Ovary (tissue), 9 donors: Measurements from ENCODE around the gene SLC9B2. TPM values are rescaled to one million over a fixed set of nuclear protein-coding genes. Genes with fewer than 3 reads are reported as not detected.

ENCODE experiments used
- DNase-seq, 5 donors: peaks; one replicate each; pipeline ENCODE4 v3.0.0-alpha.2; 2019 to 2020
- H3K27ac ChIP-seq, 2 donors: fragments of 200-600 bp; one replicate each; pipeline versions ENCODE4 v1.5.1 to v1.8.0; 2019 to 2022
- H3K27me3 ChIP-seq: fragments of 200-600 bp; one replicate; pipeline ENCODE4 v1.8.0; 2022
- H3K36me3 ChIP-seq: fragments of 200-600 bp; sonication (generic); one replicate; pipeline ENCODE4 v1.5.1; 2019
- H3K4me1 ChIP-seq: one replicate; pipeline ENCODE4 v1.8.1; 2013; ENCODE audit warnings: mild to moderate bottlenecking, moderate library complexity; ENCODE audit not compliant: insufficient read depth
- H3K4me3 ChIP-seq: fragments of 200-600 bp; sonication (generic); one replicate; pipeline ENCODE4 v1.5.1; 2017
- H3K9me3 ChIP-seq, 2 donors: fragments of 200-600 bp in 1 of 2; sonication (generic) in 1 of 2; one replicate each; pipeline versions ENCODE4 v1.5.1 to v1.8.1; 2013 to 2019; ENCODE audit warnings: mild to moderate bottlenecking in 1 of 2, moderate library complexity in 1 of 2
- EP300 ChIP-seq: sonication (generic); formaldehyde crosslinking; IDR thresholded peaks from one replicate; pipeline ENCODE4 v1.6.1; 2017; ENCODE audit warnings: antibody characterized with exemption
- POLR2A ChIP-seq: fragments of 450-650 bp; IDR thresholded peaks from one replicate; pipeline ENCODE4 v1.6.1; 2017; ENCODE audit warnings: antibody characterized with exemption, mild to moderate bottlenecking, moderate library complexity
- WGBS, 3 donors: extraction: QIAGEN DNeasy Blood & Tissue Kit in 1 of 3; methylation state at CpG; one replicate each; pipeline versions ENCODE4 v1.1.5 to v1.1.7; 2013 to 2017; 5-methylcytosine and 5-hydroxymethylcytosine counted together
- intact Hi-C, 4 donors: fragments of 100-400 bp; cut with DNase I; formaldehyde crosslinking; loops; one replicate each; pipeline versions ENCODE4 v1.11.0 to v1.15.1; 2022 to 2023
- polyA plus RNA-seq, 2 donors: library from polyadenylated mRNA; stranded (reverse); fragments of 200-250 nt in 1 of 2; fragments of 350-450 nt in 1 of 2; fragmentation: Illumina TruSeq in 1 of 2; extraction: RNeasy Lipid Tissue Mini Kit (QIAGEN cat#74804) in 1 of 2; gene quantifications; one replicate each; pipeline ENCODE4 v1.2.3, GENCODE V29; 2013 to 2014
- total RNA-seq, 7 donors: library from RNA; depleted of rRNA in 2 of 7; stranded (reverse); fragments of >200 nt in 2 of 7; fragmentation: NEBNext Ultra II Directional in 3 of 7; extraction: Animal tissue kit (Norgen Biotek cat#: 25700) in 3 of 7; gene quantifications; one replicate each; pipeline versions ENCODE4 v1.1.0 to v1.2.4, GENCODE V29; 2016 to 2023
- TF ChIP-seq, protein P1 (sequence below), 3 donors: fragments of 450-650 bp in 2 of 3; fragments of 200-600 bp in 1 of 3; IDR thresholded peaks; one replicate each; pipeline versions ENCODE4 v1.5.1 to v1.8.0; 2016 to 2022; ENCODE audit warnings: antibody characterized with exemption in 3 of 3, mild to moderate bottlenecking in 1 of 3
- donor health status: DM: no; HTN: no; CAD: no; lungs with moderate emphysema.
- donor health status: DM: no; HTN: no; CAD: no.
- donor health status: Bipolar disorder and iron deficiency.
- donor health status: DM: yes; HTN: yes; CAD: no.
- donor health status: DM: no; HTN: no; CAD: no.
- donor health status: DM: yes; HTN: yes; CAD: no.

SLC9B2 gene
- total and polyA plus RNA-seq, 9 donors, result 11.0 to 19.2 (median 17.0) TPM

DNA sequence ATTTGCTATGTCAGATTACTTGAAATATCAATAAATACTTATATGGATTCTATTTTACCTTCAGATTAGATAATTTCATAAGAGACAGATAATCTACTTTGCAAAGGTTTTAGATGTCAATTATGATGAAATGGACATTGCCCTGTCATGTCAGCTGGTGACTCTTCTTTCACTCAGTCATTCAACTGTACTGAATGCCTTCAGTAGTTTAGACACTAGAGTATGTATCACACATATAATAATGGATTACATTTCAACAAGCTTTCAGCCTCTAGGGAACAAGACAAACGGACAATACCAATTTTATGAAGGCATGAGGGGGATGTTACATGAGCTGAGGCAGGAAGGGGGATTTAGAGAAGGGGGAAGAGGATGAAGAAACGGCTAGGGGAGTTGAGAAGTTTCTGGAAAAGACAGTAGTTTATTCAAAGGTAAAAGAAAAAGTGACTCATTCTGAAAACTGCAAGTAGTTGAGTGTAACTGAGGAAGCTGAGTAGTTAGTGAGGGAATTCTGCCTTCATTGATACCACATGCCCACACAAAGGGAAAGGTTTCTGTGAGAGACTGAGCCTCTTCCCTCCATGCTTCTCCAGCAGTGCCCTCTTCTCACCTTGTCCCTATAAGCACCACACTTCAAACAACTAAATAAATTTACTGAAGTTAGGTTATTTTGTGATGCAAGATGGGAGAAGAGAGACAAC, 25.7 kb downstream of the SLC9B2 start:
- H3K36me3 ChIP-seq, result no peaks in the 10 kb centered on the region
- H3K27me3 ChIP-seq, result no peaks in the 10 kb centered on the region
- WGBS, 3 donors, result 54 to 60% (median 57%) methylated on average over 2 of the region's 2 CpGs
- H3K9me3 ChIP-seq, result no peaks in the 10 kb centered on the region
- intact Hi-C loops, result no loop called here
- H3K4me1 ChIP-seq, result no peaks in the 10 kb centered on the region
- TF ChIP-seq, protein P1, sequence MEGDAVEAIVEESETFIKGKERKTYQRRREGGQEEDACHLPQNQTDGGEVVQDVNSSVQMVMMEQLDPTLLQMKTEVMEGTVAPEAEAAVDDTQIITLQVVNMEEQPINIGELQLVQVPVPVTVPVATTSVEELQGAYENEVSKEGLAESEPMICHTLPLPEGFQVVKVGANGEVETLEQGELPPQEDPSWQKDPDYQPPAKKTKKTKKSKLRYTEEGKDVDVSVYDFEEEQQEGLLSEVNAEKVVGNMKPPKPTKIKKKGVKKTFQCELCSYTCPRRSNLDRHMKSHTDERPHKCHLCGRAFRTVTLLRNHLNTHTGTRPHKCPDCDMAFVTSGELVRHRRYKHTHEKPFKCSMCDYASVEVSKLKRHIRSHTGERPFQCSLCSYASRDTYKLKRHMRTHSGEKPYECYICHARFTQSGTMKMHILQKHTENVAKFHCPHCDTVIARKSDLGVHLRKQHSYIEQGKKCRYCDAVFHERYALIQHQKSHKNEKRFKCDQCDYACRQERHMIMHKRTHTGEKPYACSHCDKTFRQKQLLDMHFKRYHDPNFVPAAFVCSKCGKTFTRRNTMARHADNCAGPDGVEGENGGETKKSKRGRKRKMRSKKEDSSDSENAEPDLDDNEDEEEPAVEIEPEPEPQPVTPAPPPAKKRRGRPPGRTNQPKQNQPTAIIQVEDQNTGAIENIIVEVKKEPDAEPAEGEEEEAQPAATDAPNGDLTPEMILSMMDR (IDR thresholded peaks at IDR 0.05), result no peak
- TF ChIP-seq EP300 (no peak), POLR2A (no peak)
- H3K4me3 ChIP-seq, result no peak overlapping the region
- no peak overlapping the region for H3K27ac ChIP-seq
- DNase-seq, result no peak

DNA sequence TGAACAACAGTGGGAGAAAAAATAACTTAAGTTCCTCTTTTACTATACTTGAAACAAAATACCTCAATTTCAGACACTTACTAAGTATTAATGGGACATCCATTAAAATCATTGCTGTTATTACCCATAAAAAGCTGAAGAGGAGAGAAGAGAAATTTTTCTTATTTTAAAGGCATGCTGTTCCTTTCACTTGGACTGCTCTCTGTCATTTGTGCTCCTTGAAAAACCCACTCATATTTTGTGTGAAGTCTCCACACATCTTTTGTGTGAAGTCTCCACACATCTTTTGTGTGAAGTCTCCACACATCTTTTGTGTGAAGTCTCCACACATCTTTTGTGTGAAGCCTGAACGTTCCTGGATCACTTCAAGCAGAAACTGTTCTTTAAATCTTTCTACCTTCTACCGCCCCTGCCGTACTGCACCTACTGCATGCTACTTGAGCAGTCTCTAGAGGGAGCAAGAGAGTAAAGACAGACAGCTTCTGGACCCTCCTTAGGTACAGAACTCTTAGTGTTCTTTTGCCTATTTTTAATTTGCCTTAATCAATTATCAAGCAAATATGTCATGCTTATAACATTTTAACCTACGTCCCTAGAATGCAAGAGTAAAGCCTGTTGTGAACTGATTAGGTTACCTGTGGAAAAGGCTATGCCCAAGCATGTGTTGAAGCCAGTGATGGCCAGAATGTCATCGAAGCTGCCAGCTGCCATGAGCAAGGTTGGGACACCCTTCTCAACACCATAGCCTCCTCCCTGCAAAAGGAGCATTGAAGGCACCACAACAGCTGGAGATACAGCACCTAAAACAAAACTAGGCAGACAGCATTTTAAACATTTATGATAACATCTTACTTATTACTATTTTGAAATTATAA, 29.9 kb downstream of the SLC9B2 start:
- Histone ChIP-seq H3K9me3 (no peaks in the 10 kb centered on the region), H3K4me3 (no peak overlapping the region), H3K36me3 (no peaks in the 10 kb centered on the region), H3K27ac (no peak overlapping the region), H3K27me3 (no peaks in the 10 kb centered on the region), H3K4me1 (no peaks in the 10 kb centered on the region)
- TF ChIP-seq EP300, result no peak
- TF ChIP-seq, protein P1 (IDR thresholded peaks at IDR 0.05), result peak in 2 of 3 donors; percentile 23 to 24
- peak in 1 of 5 donors; percentile 24 for DNase-seq
- WGBS, 3 donors, result 50 to 61% (median 55%) methylated on average over 5 of the region's 5 CpGs
- intact Hi-C loops, result no loop called here

DNA sequence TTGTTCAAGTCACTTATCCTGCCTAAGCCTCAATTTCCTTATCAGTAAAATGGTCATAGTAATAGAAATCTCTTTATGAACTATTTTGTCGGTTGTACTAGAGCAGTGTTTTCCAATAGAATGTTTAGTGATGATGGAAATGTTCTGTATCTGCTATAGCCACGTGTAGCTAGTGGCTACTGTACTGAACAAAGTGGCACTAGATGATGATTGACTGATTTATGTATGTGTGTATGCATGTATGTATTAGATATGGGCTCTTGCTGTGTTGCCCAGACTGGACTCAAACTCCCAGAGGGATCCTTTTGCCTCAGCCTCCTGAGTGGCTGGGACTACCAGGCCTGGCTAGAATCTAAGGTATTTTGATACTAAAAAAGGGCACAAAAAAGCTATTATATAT, 32.4 kb downstream of the SLC9B2 start:
- H3K36me3 ChIP-seq, result no peaks in the 10 kb centered on the region
- DNase-seq, result no peak
- no peak overlapping the region for H3K27ac ChIP-seq
- H3K9me3 ChIP-seq, result no peaks in the 10 kb centered on the region
- H3K4me1 ChIP-seq, result no peaks in the 10 kb centered on the region
- H3K27me3 ChIP-seq, result no peaks in the 10 kb centered on the region
- H3K4me3 ChIP-seq, result no peak overlapping the region
- WGBS, 3 donors, result 87 to 97% (median 90%) methylated on average over 2 of the region's 2 CpGs
- intact Hi-C loops, result no loop called here
- TF ChIP-seq POLR2A (no peak), EP300 (no peak)
- TF ChIP-seq, protein P1 (IDR thresholded peaks at IDR 0.05), result no peak

DNA sequence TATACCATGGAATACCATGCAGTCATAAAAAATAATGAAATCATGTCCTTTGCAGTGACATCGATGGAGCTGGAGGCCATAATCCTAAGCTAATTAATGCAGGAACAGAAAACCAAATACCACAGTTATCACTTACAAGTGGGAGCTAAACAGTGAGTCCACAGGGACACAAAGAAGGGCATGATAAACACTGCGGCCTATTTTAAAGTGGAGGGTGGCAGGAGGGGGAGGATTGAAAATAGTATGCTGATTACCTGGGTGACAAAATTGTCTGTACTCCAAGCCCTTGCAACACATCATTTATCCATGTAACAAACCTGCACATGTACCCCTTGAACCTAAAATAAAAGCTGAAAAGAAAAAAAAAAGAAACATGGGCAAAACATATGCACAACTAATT, 40.4 kb downstream of the SLC9B2 start:
- H3K36me3 ChIP-seq, result no peaks in the 10 kb centered on the region
- H3K4me3 ChIP-seq, result no peak overlapping the region
- DNase-seq, result no peak
- H3K4me1 ChIP-seq, result no peaks in the 10 kb centered on the region
- no peak for TF ChIP-seq POLR2A
- TF ChIP-seq EP300, result no peak
- TF ChIP-seq, protein P1 (IDR thresholded peaks at IDR 0.05), result no peak
- H3K9me3 ChIP-seq, result no peaks in the 10 kb centered on the region
- no peaks in the 10 kb centered on the region for H3K27me3 ChIP-seq
- 95 to 96% (median 96%) methylated on average over 2 of the region's 2 CpGs for WGBS, 3 donors
- intact Hi-C loops, result no loop called here
- no peak overlapping the region for H3K27ac ChIP-seq
